Stimulated activated CD8-positive, alpha-beta memory T cell treated with anti-CD3 and anti-CD28 coated beads, Interleukin-12 subunit alpha, Interleukin-12 subunit beta, amount 100 ng/mL, for 1 hour (primary cell): ENCODE measurements around the gene TMPRSS13.
"Not testable (repeated sequence)": the region's sequence is repeated elsewhere in the genome, so short reads cannot be mapped to it uniquely, and the experiment has no call there.

Source experiments
- DNase-seq: peaks from one replicate; pipeline ENCODE4 v3.0.0-alpha.2; 2020; ENCODE audit warnings: low read depth

Gene TMPRSS13

DNA sequence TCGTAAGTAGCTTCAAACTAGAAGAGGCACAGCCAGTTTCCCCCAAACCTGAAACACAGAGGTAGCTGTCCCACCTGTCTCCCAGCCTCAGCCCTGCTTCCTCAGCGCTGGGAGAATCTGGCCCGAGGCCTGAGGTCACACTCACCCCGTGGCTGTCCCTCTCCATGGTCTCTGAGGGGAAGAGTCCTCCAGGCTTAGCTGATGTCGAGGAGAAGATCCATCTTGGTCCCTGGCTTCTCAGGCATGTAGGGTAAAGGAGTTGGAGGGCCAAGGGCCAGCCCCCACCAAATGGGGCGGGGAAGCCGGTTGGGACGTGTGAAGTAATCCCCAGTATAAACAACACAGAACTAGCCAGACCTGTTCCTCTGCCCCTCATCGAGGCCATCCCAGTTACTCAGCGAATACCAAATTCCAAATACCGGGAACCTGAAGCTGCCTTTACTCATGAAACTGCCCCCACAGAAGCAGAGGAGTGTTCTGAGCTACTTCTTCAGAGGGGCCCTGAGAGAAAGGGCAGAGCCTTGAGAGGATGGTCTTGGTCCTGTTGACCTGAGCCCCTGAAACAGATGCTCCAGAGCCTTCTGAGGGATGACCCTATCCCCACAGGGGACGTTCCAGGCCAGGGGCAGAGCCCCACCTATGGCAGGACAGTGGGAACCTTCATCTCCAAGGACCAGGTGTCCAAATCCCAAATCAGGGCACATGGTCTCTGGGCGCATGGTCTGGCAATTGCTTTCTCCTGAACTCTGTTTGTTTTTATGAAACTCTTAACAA lies at the start of gene TMPRSS13:
TMPRSS13 (minus strand) TSS at position 261 of the 774 bp plus-strand sequence; CDS start at position 166, 95 bp downstream.
- no peak for DNase-seq

DNA sequence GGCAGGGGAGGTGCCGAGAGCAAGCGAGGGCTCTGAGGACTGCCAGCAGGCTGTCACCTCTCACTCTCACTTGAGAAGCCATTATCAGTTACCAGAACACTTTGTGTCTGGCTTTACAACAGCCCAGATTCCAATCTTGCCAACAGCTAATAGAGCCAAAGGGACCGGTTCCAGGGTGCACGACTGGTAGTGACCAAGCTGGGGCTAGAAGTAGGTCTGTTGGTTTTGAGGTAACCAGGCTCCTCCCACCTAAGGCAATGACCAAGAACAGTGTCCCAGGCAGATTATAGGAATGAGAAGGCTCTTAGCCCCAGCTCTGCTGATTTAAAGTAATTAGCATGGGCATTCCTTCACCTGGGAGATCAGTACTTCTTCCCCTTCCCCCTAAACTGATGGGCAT lies 49.8 kb upstream of the TMPRSS13 start:
- DNase-seq, result no peak

GRCh38 chr11:117978291-117978910 lies 49.2 kb upstream of the TMPRSS13 start:
- not testable (repeated sequence) for DNase-seq

DNA sequence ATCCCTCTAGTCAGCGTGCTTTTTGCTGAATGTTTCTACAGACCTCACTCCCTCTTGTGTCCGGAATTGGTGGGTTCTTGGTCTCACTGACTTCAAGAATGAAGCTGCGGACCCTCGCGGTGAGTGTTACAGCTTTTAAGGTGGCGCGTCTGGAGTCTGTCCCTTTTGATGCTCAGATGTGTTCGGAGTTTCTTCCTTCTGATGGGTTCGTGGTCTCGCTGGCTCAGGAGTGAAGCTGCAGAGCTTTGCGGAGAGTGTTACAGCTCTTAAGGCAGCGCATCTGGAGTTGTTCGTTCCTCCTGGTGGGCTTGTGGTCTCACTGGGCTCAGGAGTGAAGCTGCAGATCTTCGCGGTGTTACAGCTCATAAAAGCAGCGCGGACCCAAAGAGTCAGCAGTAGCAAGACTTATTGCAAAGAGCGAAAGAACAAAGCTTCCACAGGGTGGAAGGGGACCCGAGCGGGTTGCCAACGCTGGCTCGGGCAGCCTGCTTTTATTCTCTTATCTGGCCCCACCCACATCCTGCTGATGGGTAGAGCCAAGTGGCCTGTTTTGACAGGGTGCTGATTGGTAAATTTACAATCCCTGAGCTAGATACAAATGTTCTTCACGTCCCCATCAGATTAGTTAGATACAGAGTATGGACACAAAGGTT lies 48.5 kb upstream of the TMPRSS13 start:
- DNase-seq, result not testable (repeated sequence)

GRCh38 chr11:117977029-117977428 lies 47.8 kb upstream of the TMPRSS13 start:
- DNase-seq, result no peak

DNA sequence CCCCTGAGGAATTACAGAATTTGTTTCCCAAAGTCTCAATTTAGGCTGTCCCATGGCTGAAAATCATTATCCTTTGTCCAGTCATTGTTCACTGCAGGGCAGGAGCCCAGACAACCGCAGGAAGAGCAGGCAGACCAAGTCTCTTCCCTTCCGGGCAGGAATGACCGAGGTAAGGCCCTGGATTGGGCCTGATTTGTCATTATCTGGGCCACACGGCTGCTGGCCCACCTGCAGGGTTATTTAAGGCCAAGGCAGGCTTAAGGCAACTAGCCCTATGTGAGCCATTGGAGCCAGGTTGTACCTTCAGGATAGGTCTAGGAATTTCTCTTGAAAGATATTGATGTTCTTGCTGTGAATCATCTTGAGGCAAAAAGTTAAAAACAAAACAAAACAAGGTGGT lies 47.2 kb upstream of the TMPRSS13 start:
- no peak for DNase-seq

DNA sequence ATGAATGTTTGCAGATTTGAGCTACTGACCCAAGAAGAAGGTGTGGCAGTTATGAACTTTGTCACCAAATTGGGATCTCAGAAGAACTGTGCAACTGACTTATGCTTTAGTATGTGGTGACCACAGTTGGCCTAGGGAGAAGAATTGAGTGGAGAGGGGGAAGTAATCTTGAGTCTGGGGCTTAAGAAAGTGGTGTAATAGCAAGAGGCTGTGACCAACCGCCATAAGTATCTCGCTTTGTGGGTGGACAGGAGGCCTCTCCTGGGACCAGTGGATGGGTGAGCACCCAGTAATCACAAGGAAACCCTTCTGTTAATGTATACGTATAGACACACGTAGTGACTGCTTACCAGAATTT lies 44.3 kb upstream of the TMPRSS13 start:
- no peak for DNase-seq

DNA sequence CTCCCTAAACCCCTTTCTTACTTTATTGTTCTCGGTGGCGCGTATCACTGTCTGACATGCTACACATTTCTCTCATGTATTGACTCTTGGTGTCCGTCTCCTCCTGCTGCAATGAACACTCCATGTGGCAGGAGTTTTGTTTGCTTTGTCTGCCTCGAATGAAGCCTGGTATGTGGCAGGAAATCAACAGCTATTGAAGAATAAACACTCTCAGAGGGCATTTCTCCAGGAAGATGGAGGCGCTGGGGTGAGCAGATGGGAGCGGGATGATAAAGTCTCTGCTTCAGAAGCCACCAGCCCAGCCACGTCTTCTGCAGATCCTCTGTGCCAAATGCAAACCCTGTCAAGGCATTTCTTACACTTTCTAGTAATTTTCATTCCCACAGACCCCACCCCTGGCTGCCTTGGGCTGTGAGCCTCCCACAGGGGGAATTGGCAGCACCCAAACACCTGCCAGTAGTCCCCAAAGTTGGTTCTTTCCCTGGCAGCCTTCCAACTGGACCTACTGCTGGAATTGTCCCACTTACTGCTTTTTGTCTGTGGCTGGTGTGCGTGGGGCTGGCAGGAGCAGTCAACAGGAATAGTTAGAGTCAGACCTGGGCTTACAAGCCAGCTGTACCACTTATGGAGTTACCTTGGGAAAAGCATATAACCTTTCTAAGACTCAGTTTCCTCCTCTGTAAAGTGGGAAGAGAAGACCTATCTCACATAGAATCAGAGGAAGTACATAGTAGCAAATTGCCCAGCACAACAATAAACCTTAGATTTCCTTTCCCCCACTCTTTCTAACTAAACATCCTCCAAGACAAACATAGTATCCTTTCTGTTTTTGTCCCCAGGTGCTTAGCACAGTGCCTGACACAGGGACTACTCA lies 43.7 kb upstream of the TMPRSS13 start:
- DNase-seq, result no peak

DNA sequence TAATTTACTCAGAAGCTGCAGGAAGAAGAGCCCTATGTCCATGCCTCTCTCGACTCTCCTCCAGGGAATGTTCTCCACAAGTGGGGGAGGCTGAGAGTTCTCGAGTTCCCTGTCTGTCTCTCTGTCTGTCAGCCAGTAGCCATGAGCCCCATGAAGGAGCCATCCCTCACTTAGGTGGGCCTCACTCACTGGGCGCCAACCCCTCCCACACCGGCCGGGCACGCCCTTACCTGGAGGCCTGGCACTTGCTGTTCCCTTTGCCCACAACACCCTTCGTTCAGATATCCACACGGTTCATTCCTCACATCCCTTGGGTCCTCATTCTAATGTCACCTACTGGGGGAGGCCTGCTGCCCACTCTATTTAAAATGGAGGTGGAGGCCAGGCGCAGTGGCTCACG lies 42.8 kb upstream of the TMPRSS13 start:
- DNase-seq, result no peak

DNA sequence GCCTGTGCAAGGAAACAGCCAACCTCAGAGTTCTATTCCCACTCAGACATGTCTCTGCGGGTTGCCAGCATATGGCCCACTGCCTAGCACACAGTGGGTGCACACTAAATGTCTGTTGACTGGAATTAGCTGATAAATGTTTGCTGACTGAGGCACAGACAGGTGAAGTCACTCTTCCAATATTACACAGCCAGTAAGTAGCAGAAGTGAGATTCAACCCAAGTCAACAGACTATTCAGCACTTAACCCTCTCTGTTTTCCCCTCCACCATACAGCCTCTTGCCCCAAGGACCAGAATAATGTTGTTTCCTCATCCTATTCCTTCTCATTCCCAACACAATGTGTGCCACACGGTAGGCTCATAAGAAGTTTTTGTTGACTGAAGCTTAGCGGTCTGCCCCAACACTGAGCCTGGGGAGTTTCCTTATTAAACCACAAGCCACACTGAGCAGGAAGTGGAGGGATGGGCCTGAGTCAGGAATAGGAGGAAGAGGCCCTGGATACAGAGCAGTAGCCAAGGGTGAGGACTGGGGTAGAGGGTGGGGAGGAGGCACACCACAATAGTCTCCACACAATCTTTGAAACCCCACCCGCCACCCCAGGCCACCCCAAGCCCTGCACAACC lies 41.3 kb upstream of the TMPRSS13 start:
- DNase-seq, result no peak

GRCh38 chr11:117969160-117969991 lies 40.2 kb upstream of the TMPRSS13 start:
- DNase-seq, result no peak

GRCh38 chr11:117966908-117967307 lies 37.7 kb upstream of the TMPRSS13 start:
- no peak for DNase-seq

- no peak for DNase-seq
These were observed 33.6 kb upstream of the TMPRSS13 start for GRCh38 chr11:117962826-117963225.

DNA sequence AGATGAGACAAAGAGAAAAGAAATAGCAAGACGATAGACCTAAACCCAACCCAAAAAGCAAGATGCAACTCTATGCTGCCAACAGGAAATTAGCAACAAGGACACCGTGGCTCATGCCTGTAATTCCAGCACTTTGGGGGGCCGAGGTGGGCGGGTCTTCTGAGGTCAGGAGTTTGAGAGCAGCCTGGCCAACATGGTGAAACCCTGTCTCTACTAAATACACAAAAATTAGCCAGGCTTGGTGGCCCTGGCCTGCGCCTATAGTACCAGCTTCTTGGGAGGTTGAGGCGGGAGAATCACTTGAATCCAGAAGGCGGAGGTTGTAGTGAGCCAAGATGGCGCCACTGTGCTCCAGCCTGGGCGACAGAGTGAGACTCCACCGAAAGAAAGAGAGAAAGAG lies 32.7 kb upstream of the TMPRSS13 start:
- DNase-seq, result no peak

GRCh38 chr11:117960406-117960805 lies 31.2 kb upstream of the TMPRSS13 start:
- no peak for DNase-seq

DNA sequence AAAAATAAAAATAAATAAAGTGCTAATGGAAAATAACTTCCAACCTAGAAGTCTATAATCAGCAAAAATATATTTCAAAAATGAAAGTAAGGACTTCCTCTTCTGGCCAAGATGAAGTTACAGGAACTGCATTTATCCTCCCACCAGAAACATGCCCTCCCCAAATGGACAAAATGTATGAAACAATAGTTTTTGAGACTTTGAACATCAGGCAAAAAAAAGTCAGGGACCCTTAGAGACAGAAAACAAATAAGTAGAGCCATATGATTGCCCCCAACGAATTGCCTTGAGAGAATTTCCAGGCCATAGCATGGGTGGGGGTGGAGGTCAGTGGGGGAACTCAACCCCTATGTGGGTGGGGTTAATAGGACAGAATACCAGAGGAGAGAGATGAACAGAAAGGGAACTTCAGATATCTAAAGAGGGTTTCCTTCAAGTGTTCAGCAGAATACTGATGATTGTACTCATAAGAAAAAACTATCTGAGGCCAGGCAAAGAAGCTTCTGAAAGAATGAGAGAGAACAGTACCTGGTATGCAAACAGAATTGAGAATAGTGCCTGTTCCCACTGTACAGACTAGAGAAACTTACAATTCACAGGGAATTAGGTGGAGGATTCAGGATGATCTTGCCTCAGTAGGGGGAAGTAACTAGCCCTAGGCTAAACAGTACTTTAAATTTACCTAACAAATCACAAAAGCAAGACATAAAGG lies 30.4 kb upstream of the TMPRSS13 start:
- DNase-seq, result no peak

GRCh38 chr11:117958949-117959348 lies 29.7 kb upstream of the TMPRSS13 start:
- DNase-seq, result no peak

DNA sequence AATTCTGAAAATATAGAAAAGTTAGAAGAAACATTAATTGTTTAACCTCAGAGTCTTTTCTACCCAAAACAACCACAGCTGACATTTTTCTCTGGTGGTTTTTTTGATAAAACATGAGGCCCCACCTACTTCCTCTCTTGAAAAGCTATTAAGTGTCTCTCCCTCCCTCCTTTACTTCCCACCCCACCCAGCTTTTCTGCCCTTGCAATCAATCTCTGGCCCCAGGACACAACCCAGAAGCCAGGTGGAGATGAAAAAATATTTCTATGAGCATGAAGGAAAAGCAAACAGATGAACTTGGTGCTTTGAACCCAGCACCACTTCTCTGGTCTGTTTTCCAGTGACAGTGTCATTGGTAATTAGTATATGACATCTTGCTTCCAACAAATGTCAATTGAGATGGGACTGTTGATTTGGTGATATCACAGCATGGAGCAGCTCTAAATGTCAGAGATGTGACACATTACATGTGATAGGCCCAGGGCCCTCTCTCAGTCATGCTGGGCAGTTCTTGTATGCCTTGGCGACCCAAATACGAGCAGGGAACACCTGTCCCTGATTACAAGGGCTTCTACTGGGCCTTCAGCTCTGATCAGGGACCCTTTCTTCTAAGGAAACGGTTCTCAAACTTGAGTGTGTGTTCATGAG lies 23.9 kb upstream of the TMPRSS13 start:
- no peak for DNase-seq
